ENCODE data around the gene TBC1D10A. TPM values are rescaled to one million over a fixed set of nuclear protein-coding genes. Genes with fewer than 3 reads are reported as not detected.
"Not testable (repeated sequence)": the region's sequence is repeated elsewhere in the genome, so short reads cannot be mapped to it uniquely, and the experiment has no call there.

TBC1D10A gene
- total and polyA plus RNA-seq, 2 experiments from 2014 or later = 3.3 to 8.8 TPM

- Histone ChIP-seq H3K36me3 (ENCODE audit: insufficient read depth) (peaks cover 72% of the 10 kb centered on the region), H3K4me3 (no peak overlapping the region), H3K79me2 (replicated peaks; ENCODE audit: insufficient read depth) (no peaks in the 10 kb centered on the region), H3K4me1 (ENCODE audit: insufficient read depth) (no peaks in the 10 kb centered on the region), H3K4me2 (no peak overlapping the region), H3K27me3 (ENCODE audit: insufficient read depth) (no peaks in the 10 kb centered on the region), H3K9me2 (ENCODE audit: insufficient read depth) (no peaks in the 10 kb centered on the region), H3K27ac (ENCODE audit: low read depth) (no peak overlapping the region), H4K20me1 (replicated peaks; ENCODE audit: insufficient read depth) (peaks cover 9% of the 10 kb centered on the region), H2AFZ (no peak overlapping the region), H3F3A (replicated peaks; ENCODE audit: low read depth) (0 out of 2 replicates have a peak, but pooled peaks cover 3% of the 10 kb centered on the region)
- Mint-ChIP-seq H3K27ac (no peak overlapping the region), H3K9me3 (no peaks in the 10 kb centered on the region), H3K4me3 (no peak overlapping the region), H3K4me1 (no peaks in the 10 kb centered on the region), H3K36me3 (ENCODE audit: low read depth) (peaks cover 99% of the 10 kb centered on the region), H3K27me3 (ENCODE audit: insufficient read depth, low read depth, poor library complexity) (peaks cover 5% of the 10 kb centered on the region)
- ATAC-seq (no peak), DNase-seq (ENCODE audit: low spot score) (no peak)
- TF ChIP-seq CREB1 (CRISPR knock-in tag; IDR thresholded peaks at IDR 0.05; ENCODE audit: low read depth) (no peak), JUNB (IDR thresholded peaks at IDR 0.05; ENCODE audit: unreplicated experiment) (no peak), NANOG (IDR thresholded peaks at IDR 0.05; ENCODE audit: borderline replicate concordance) (no peak), STAT1 (IDR thresholded peaks at IDR 0.05; ENCODE audit: unreplicated experiment) (no peak), ETS1 (IDR thresholded peaks at IDR 0.05) (no peak), EZH2phosphoT487 (IDR thresholded peaks at IDR 0.05; ENCODE audit: unreplicated experiment) (no peak), EZH2 (IDR thresholded peaks at IDR 0.05; ENCODE audit: low read depth, unreplicated experiment) (no peak), ZNF114 (CRISPR knock-in tag; IDR thresholded peaks at IDR 0.05) (no peak), ZNF331 (CRISPR knock-in tag; IDR thresholded peaks at IDR 0.05; ENCODE audit: low read depth) (no peak), ZNF462 (CRISPR knock-in tag; IDR thresholded peaks at IDR 0.05) (no peak), POLR2AphosphoS5 (IDR thresholded peaks at IDR 0.05; ENCODE audit: low read depth) (no peak)
Measured at GRCh38 chr22:30338802-30339201, 12.1 kb upstream of the TBC1D10A start.

GRCh38 chr22:30338341-30338740 lies 11.6 kb upstream of the TBC1D10A start:
- H3K4me3 ChIP-seq; H3K27ac Mint-ChIP-seq; H3K9me2 ChIP-seq (ENCODE audit: insufficient read depth); H3K4me1 Mint-ChIP-seq; H3K9me3 Mint-ChIP-seq; H3F3A ChIP-seq (replicated peaks; ENCODE audit: low read depth); H3K79me2 ChIP-seq (replicated peaks; ENCODE audit: insufficient read depth); H3K4me3 Mint-ChIP-seq; H4K20me1 ChIP-seq (replicated peaks; ENCODE audit: insufficient read depth); H3K27me3 Mint-ChIP-seq (ENCODE audit: insufficient read depth, low read depth, poor library complexity); H3K27me3 ChIP-seq (ENCODE audit: insufficient read depth); ATAC-seq; DNase-seq (ENCODE audit: low spot score); H3K4me1 ChIP-seq (ENCODE audit: insufficient read depth); H3K4me2 ChIP-seq; H3K27ac ChIP-seq (ENCODE audit: low read depth); H2AFZ ChIP-seq: not testable (repeated sequence)
- peaks cover 68% of the 10 kb centered on the region for H3K36me3 ChIP-seq (ENCODE audit: insufficient read depth)
- peaks cover 99% of the 10 kb centered on the region for H3K36me3 Mint-ChIP-seq (ENCODE audit: low read depth)
